Activated CD4-positive, alpha-beta T cell treated with anti-CD3 and anti-CD28 coated beads, Interleukin-2, amount 50 U/mL, for 1 hour (primary cell): ENCODE measurements around the gene MTX3.

Source experiments
- DNase-seq: peaks from one replicate; pipeline ENCODE4 v3.0.0-alpha.2; 2020

MTX3 gene

GRCh38 chr5:79982136-79982535 lies 8.9 kb downstream of the MTX3 start:
- no peak for DNase-seq

- no peak for DNase-seq
Observed at GRCh38 chr5:79976759-79977515, 14.1 kb downstream of the MTX3 start.

GRCh38 chr5:79975422-79975821 lies 15.6 kb downstream of the MTX3 start:
- no peak for DNase-seq

- no peak for DNase-seq
Observed at GRCh38 chr5:79974886-79975285, 16.2 kb downstream of the MTX3 start.

GRCh38 chr5:79973996-79974395 lies 17.1 kb downstream of the MTX3 start:
- no peak for DNase-seq

GRCh38 chr5:79973511-79973910 lies 17.6 kb downstream of the MTX3 start:
- no peak for DNase-seq

- no peak for DNase-seq
Observed at GRCh38 chr5:79971156-79971555, 19.9 kb downstream of the MTX3 start.

GRCh38 chr5:79966448-79966847 lies 24.6 kb downstream of the MTX3 start:
- no peak for DNase-seq

- no peak for DNase-seq
Observed at GRCh38 chr5:79964136-79964535, 26.9 kb downstream of the MTX3 start.

- no peak for DNase-seq
Observed at GRCh38 chr5:79963261-79964061, 27.6 kb downstream of the MTX3 start.

- no peak for DNase-seq
Observed at GRCh38 chr5:79962575-79963222, 28.4 kb downstream of the MTX3 start.

GRCh38 chr5:79961716-79962574 lies 29.1 kb downstream of the MTX3 start:
- no peak for DNase-seq

- no peak for DNase-seq
Observed at GRCh38 chr5:79959407-79959806, 31.7 kb downstream of the MTX3 start.

- DNase-seq = no peak
Observed at GRCh38 chr5:79955941-79956670, 35.0 kb downstream of the MTX3 start.

GRCh38 chr5:79955356-79955895 lies 35.6 kb downstream of the MTX3 start:
- DNase-seq = no peak

GRCh38 chr5:79954620-79955019 lies 36.4 kb downstream of the MTX3 start:
- no peak for DNase-seq

GRCh38 chr5:79947567-79947966 lies 43.5 kb downstream of the MTX3 start:
- DNase-seq = no peak

GRCh38 chr5:79938468-79938867 lies 52.6 kb downstream of the MTX3 start:
- no peak for DNase-seq

GRCh38 chr5:79936646-79937216 lies 54.3 kb downstream of the MTX3 start:
- DNase-seq = no peak

- DNase-seq = no peak
Observed at GRCh38 chr5:79936002-79936645, 54.9 kb downstream of the MTX3 start.

GRCh38 chr5:79934681-79935080 lies 56.4 kb downstream of the MTX3 start:
- no peak for DNase-seq
